ENCODE results near the gene TMEM254. TPM values are rescaled to one million over a fixed set of nuclear protein-coding genes. Genes with fewer than 3 reads are reported as not detected.

The TMEM254 gene
- total and polyA plus RNA-seq, 2 of the 4 experiments (the other 2 are of a cell fraction): 4.7 to 10.7 TPM

GRCh38 chr10:80064120-80064886 lies 14.2 kb upstream of the TMEM254 start:
- no peaks in the 10 kb centered on the region for H3K79me1 ChIP-seq (ENCODE audit: low read depth in 1 of 2, low read length in 2 of 2)
- TF ChIP-seq NFE2L2 (IDR thresholded peaks at IDR 0.05; ENCODE audit: low read depth, low read length) (no peak), BHLHE40 (IDR thresholded peaks at IDR 0.05; ENCODE audit: low read depth, low read length) (no peak), ELK1 (IDR thresholded peaks at IDR 0.05; ENCODE audit: borderline replicate concordance, low read depth, low read length) (no peak), RAD21 (IDR thresholded peaks at IDR 0.05; ENCODE audit: low read length) (no peak), CHD1 (IDR thresholded peaks at IDR 0.05; ENCODE audit: low read depth, low read length) (no peak)
- no peak overlapping the region for H2BK120ac ChIP-seq (ENCODE audit: low read depth, low read length)
- H3K4me1 ChIP-seq (ENCODE audit: control insufficient read depth, insufficient read depth, low read length): no peaks in the 10 kb centered on the region
- H3K23ac ChIP-seq (ENCODE audit: low read depth, low read length): no peak overlapping the region
- H4K8ac ChIP-seq (ENCODE audit: low read depth in 2 of 2, low read length in 2 of 2): no peak overlapping the region
- ATAC-seq (ENCODE audit: low read depth) (no peak), DNase-seq (no peak)
- H2AK5ac ChIP-seq (ENCODE audit: low read depth, low read length): no peak overlapping the region
- in situ Hi-C loops (cut with MboI; ENCODE audit: low sequenced_read_pairs): no loop called here
- H3K56ac ChIP-seq (ENCODE audit: extremely low read depth, insufficient read depth, low read length): no peak overlapping the region
- H3K27me3 ChIP-seq (ENCODE audit: control insufficient read depth, insufficient read depth, low read length): no peaks in the 10 kb centered on the region
- H2BK15ac ChIP-seq (ENCODE audit: low read depth, low read length): no peak overlapping the region
- no peak overlapping the region for H3K4me2 ChIP-seq (ENCODE audit: low read depth, low read length)
- H4K91ac ChIP-seq (ENCODE audit: insufficient read depth, low read depth, low read length): no peak overlapping the region
- H3K4ac ChIP-seq (ENCODE audit: low read depth, low read length): no peak overlapping the region
- no peak overlapping the region for H4K5ac ChIP-seq (ENCODE audit: low read depth, low read length)
- H3K4me3 ChIP-seq (ENCODE audit: insufficient read depth, low read depth, low read length): no peak overlapping the region
- H2BK5ac ChIP-seq (ENCODE audit: low read depth, low read length, poor library complexity, severe bottlenecking): no peak overlapping the region
- no CpG with 5 or more reads among the region's 8 CpGs for whole genome bisulfite sequencing, 2 experiments (ENCODE audit: extremely low coverage in 2 of 2, insufficient read length in 1 of 2)
- intact Hi-C loops (cut with micrococcal nuclease): no loop called here
- no peak overlapping the region for H2AK9ac ChIP-seq (replicated peaks; ENCODE audit: low read depth, low read length, poor library complexity)
- H4K20me1 ChIP-seq (ENCODE audit: insufficient read depth, low read length): no peaks in the 10 kb centered on the region
- no TSS peak for BruUV-seq (replicated peaks)
- no peak overlapping the region for H2BK20ac ChIP-seq (ENCODE audit: low read depth, low read length)
- H3K18ac ChIP-seq (ENCODE audit: low read depth, low read length): no peak overlapping the region
- H3K27ac ChIP-seq (ENCODE audit: insufficient read depth, low read length): no peak overlapping the region
- H3K9ac ChIP-seq (ENCODE audit: low read depth, low read length): no peak overlapping the region
- H3K14ac ChIP-seq (replicated peaks; ENCODE audit: low read depth, low read length): no peak overlapping the region
- CTCF ChIA-PET: no interaction called here
- H3K36me3 ChIP-seq (ENCODE audit: control insufficient read depth, insufficient read depth, low read length): no peaks in the 10 kb centered on the region
- no peaks in the 10 kb centered on the region for H3K9me3 ChIP-seq (ENCODE audit: control insufficient read depth, insufficient read depth, low read length)
- H2AFZ ChIP-seq (replicated peaks; ENCODE audit: low read length, poor library complexity): no peak overlapping the region
- POLR2A ChIA-PET (ENCODE audit: unreplicated experiment): no interaction called here
- dilution Hi-C loops (cut with HindIII; ENCODE audit: low sequenced_read_pairs, unreplicated experiment): no loop called here
- H3K9me1 ChIP-seq (ENCODE audit: insufficient read depth, low read length): no peaks in the 10 kb centered on the region
